ENCODE data around the gene ILF3. TPM values are rescaled to one million over a fixed set of nuclear protein-coding genes. Genes with fewer than 3 reads are reported as not detected.

ILF3 gene
- polyA plus RNA-seq, 2 of the 4 experiments (the other 2 are of a cell fraction): 142 to 197 TPM

DNA sequence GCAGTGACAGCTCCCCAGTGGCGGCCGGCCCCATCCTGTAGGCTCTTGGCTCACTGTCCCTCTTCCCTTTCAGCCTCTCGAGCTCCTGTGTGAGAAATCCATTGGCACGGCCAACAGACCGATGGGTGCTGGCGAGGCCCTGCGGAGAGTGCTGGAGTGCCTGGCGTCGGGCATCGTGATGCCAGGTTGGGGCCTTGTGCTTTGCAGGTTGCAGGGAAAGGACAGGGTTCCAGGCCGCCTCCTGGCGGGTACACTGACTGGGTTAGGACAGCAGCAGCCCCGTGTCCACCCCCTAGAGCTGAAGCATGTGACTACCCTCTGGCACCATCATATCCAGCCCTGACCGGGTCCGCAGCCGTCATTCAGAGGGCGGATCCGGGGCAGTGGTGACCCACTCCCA lies 25.6 kb downstream of the ILF3 start:
- Histone ChIP-seq H3K27ac (no peak overlapping the region), H3K4me1 (no peaks in the 10 kb centered on the region), H3K9me3 (no peaks in the 10 kb centered on the region), H3K4me3 (no peak overlapping the region), H3K4me2 (no peak overlapping the region)
- no peak for TF ChIP-seq EP300 (IDR thresholded peaks at IDR 0.05)
- TF ChIP-seq ATOH8 (CRISPR knock-in tag; IDR thresholded peaks at IDR 0.05; ENCODE audit: low read depth): no peak
- TF ChIP-seq, protein P1, sequence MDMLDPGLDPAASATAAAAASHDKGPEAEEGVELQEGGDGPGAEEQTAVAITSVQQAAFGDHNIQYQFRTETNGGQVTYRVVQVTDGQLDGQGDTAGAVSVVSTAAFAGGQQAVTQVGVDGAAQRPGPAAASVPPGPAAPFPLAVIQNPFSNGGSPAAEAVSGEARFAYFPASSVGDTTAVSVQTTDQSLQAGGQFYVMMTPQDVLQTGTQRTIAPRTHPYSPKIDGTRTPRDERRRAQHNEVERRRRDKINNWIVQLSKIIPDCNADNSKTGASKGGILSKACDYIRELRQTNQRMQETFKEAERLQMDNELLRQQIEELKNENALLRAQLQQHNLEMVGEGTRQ (IDR thresholded peaks at IDR 0.05): no peak
- TF ChIP-seq, protein P2, sequence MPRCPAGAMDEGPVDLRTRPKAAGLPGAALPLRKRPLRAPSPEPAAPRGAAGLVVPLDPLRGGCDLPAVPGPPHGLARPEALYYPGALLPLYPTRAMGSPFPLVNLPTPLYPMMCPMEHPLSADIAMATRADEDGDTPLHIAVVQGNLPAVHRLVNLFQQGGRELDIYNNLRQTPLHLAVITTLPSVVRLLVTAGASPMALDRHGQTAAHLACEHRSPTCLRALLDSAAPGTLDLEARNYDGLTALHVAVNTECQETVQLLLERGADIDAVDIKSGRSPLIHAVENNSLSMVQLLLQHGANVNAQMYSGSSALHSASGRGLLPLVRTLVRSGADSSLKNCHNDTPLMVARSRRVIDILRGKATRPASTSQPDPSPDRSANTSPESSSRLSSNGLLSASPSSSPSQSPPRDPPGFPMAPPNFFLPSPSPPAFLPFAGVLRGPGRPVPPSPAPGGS (IDR thresholded peaks at IDR 0.05): no peak
- no peak for TF ChIP-seq FOSB (CRISPR knock-in tag; IDR thresholded peaks at IDR 0.05)
- TF ChIP-seq HOXA7 (CRISPR knock-in tag; IDR thresholded peaks at IDR 0.05): no peak
- TF ChIP-seq, protein P3, sequence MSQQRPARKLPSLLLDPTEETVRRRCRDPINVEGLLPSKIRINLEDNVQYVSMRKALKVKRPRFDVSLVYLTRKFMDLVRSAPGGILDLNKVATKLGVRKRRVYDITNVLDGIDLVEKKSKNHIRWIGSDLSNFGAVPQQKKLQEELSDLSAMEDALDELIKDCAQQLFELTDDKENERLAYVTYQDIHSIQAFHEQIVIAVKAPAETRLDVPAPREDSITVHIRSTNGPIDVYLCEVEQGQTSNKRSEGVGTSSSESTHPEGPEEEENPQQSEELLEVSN (IDR thresholded peaks at IDR 0.05; ENCODE audit: borderline replicate concordance, low read depth): no peak
- no peak for TF ChIP-seq HEYL (CRISPR knock-in tag; IDR thresholded peaks at IDR 0.05)
- TF ChIP-seq NFE2L2 (conservative IDR thresholded peaks at IDR 0.05; ENCODE audit: low read length): no peak
- TF ChIP-seq MYC (IDR thresholded peaks at IDR 0.05; ENCODE audit: borderline replicate concordance, low read length): no peak
- no peak for TF ChIP-seq JUN (IDR thresholded peaks at IDR 0.05)
- TF ChIP-seq, protein P4, sequence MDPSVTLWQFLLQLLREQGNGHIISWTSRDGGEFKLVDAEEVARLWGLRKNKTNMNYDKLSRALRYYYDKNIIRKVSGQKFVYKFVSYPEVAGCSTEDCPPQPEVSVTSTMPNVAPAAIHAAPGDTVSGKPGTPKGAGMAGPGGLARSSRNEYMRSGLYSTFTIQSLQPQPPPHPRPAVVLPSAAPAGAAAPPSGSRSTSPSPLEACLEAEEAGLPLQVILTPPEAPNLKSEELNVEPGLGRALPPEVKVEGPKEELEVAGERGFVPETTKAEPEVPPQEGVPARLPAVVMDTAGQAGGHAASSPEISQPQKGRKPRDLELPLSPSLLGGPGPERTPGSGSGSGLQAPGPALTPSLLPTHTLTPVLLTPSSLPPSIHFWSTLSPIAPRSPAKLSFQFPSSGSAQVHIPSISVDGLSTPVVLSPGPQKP (IDR thresholded peaks at IDR 0.05; ENCODE audit: low read depth, low read length): no peak
- CTCF ChIA-PET: interaction anchor here (0.9 to 1.3 kb wide), 4 partner anchors 10 to 99 kb away, joined by 3 to 6 read pairs (median 4); partner anchors contain the start of gene DNM2
- no peak for ATAC-seq
- no peak for DNase-seq (ENCODE audit: low read depth in 1 of 2, low spot score in 1 of 2)
- no peak for FAIRE-seq
- POLR2A ChIA-PET: no interaction called here
- 96% methylated on average over 10 of the region's 18 CpGs for WGBS (ENCODE audit: missing lambda C conversion rate)

GRCh38 chr19:10680545-10681135 lies 26.5 kb downstream of the ILF3 start:
- H3K4me2 ChIP-seq: no peak overlapping the region
- ChIA-PET POLR2A (no interaction called here), CTCF (interaction anchor here (0.8 to 1.3 kb wide), 4 partner anchors 12 to 100 kb away, joined by 3 to 7 read pairs (median 3); no protein-coding TSS in a partner anchor)
- no peak overlapping the region for H3K4me3 ChIP-seq
- H3K4me1 ChIP-seq: no peaks in the 10 kb centered on the region
- H3K9me3 ChIP-seq: no peaks in the 10 kb centered on the region
- no peak for DNase-seq (ENCODE audit: low read depth in 1 of 2, low spot score in 1 of 2)
- no peak for ATAC-seq
- 95% methylated on average over 14 of the region's 15 CpGs for whole genome bisulfite sequencing (ENCODE audit: missing lambda C conversion rate)
- no peak overlapping the region for H3K27ac ChIP-seq
- no peak for FAIRE-seq
- TF ChIP-seq NR3C1 (IDR thresholded peaks at IDR 0.05) (no peak), MAX (IDR thresholded peaks at IDR 0.05) (no peak), TFCP2L1 (CRISPR knock-in tag; IDR thresholded peaks at IDR 0.05) (no peak), HDAC2 (IDR thresholded peaks at IDR 0.05) (no peak), CBX8 (IDR thresholded peaks at IDR 0.05) (no peak), FOSL2 (IDR thresholded peaks at IDR 0.05) (no peak), FOSL2 (CRISPR knock-in tag; IDR thresholded peaks at IDR 0.05) (no peak), RNF2 (IDR thresholded peaks at IDR 0.05; ENCODE audit: borderline replicate concordance, low read depth) (no peak), EHMT2 (IDR thresholded peaks at IDR 0.05; ENCODE audit: low read depth) (no peak), RARB (CRISPR knock-in tag; IDR thresholded peaks at IDR 0.05) (no peak)
- TF ChIP-seq, protein P1 (IDR thresholded peaks at IDR 0.05): no peak
- TF ChIP-seq, protein P2 (IDR thresholded peaks at IDR 0.05): no peak
